Gastroesophageal sphincter (tissue), 4 donors: Measurements from ENCODE around the gene RPTOR. TPM values are rescaled to one million over a fixed set of nuclear protein-coding genes. Genes with fewer than 3 reads are reported as not detected.
"Not testable (repeated sequence)": the region's sequence is repeated elsewhere in the genome, so short reads cannot be mapped to it uniquely, and the experiment has no call there.

ENCODE experiments used
- ATAC-seq: fragments of 150-250 bp; one replicate; pipeline ENCODE4 v1.9.1; 2016; ENCODE audit warnings: mild to moderate bottlenecking, moderate library complexity
- H3K27ac ChIP-seq, 4 donors: fragments of 200-600 bp; sonication (generic) in 3 of 4; 1 replicate in 3 of 4; 2 replicates in 1 of 4; pipeline ENCODE4 v1.5.1; 2016 to 2019
- H3K27me3 ChIP-seq: fragments of 200-600 bp; sonication (generic); one replicate; pipeline ENCODE4 v1.5.1; 2019
- H3K36me3 ChIP-seq, 2 donors: fragments of 200-600 bp; sonication (generic); one replicate each; pipeline ENCODE4 v1.5.1; 2019; ENCODE audit warnings: control low read depth in 1 of 2
- H3K4me1 ChIP-seq, 3 donors: fragments of 200-600 bp; sonication (generic); 1 replicate in 2 of 3; 2 replicates in 1 of 3; pipeline ENCODE4 v1.5.1; 2016 to 2019; ENCODE audit warnings: control low read depth in 2 of 3
- H3K4me3 ChIP-seq, 2 donors: fragments of 200-600 bp; sonication (generic); one replicate each; pipeline ENCODE4 v1.5.1; 2019; ENCODE audit warnings: mild to moderate bottlenecking in 1 of 2, moderate library complexity in 1 of 2
- H3K9me3 ChIP-seq, 3 donors: fragments of 200-600 bp; sonication (generic); one replicate each; pipeline ENCODE4 v1.5.1; 2017 to 2019; ENCODE audit warnings: control low read depth in 2 of 3
- CTCF ChIP-seq, 4 experiments: fragments of 200-600 bp in 2 of 4; fragments of 450-650 bp in 2 of 4; sonication (generic) in 1 of 4; IDR thresholded peaks; one replicate each; pipeline ENCODE4 v1.5.1; 2017 to 2019; ENCODE audit warnings: antibody characterized with exemption in 4 of 4, mild to moderate bottlenecking in 2 of 4, moderate library complexity in 2 of 4
- EP300 ChIP-seq: sonication (generic); formaldehyde crosslinking; IDR thresholded peaks from one replicate; pipeline ENCODE4 v1.6.1; 2017; ENCODE audit warnings: antibody characterized with exemption, mild to moderate bottlenecking
- POLR2A ChIP-seq, 2 donors: fragments of 450-650 bp; IDR thresholded peaks; one replicate each; pipeline ENCODE4 v1.6.1; 2017; ENCODE audit warnings: antibody characterized with exemption in 2 of 2, mild to moderate bottlenecking in 2 of 2, moderate library complexity in 1 of 2
- POLR2AphosphoS5 ChIP-seq: sonication (generic); formaldehyde crosslinking; IDR thresholded peaks from one replicate; pipeline ENCODE4 v1.6.1; 2017; ENCODE audit warnings: antibody characterized with exemption
- WGBS, 2 donors: methylation state at CpG; one replicate each; pipeline ENCODE4 v1.1.5; 2018; ENCODE audit warnings: low coverage in 1 of 2; 5-methylcytosine and 5-hydroxymethylcytosine counted together
- total RNA-seq, 4 donors: library from RNA; depleted of rRNA; stranded (reverse); fragments of >200 nt; gene quantifications; one replicate each; pipeline ENCODE4 v1.1.0, GENCODE V29; 2016

Gene RPTOR
- total RNA-seq, 4 donors from 2014 or later = 25.7 to 56.8 (median 39.7) TPM

GRCh38 chr17:80504686-80505413 lies 39.8 kb upstream of the RPTOR start:
- 29 to 47% methylated on average over 5 to 6 of the region's 8 CpGs for WGBS, 2 donors

DNA sequence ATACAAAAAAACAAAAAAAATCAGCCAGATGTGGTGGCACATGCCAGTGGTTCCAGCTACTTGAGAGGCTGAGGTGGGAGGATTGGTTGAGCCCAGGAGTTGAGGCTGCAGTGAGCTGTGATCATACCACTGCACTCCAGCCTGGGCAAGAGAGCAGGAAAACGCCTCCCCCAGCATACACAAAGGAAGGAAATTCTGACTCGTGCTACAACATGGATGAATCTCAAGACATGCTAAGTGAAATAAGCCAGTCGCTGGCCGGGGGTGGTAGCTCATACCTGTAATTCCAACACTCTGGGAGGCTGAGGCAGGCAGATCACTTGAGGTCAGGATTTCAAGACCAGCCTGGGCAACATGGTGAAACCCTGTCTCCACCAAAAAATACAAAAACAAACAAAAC lies 37.5 kb upstream of the RPTOR start:
- not testable (repeated sequence) for H3K4me3 ChIP-seq, H3K27ac ChIP-seq, H3K4me1 ChIP-seq, ATAC-seq, H3K9me3 ChIP-seq, H3K36me3 ChIP-seq
- H3K27me3 ChIP-seq = peaks cover 95% of the 10 kb centered on the region
- 13 to 32% methylated on average over 1 to 4 of the region's 4 CpGs for WGBS, 2 donors

More at GRCh38 chr17:80504686-80505413, 39.8 kb upstream of the RPTOR start:
- Histone ChIP-seq H3K27me3 (peaks cover 92% of the 10 kb centered on the region), H3K9me3 (no peaks in the 10 kb centered on the region), H3K4me1 (peaks cover 0 to 7% (median 0%) of the 10 kb centered on the region in 3 donors), H3K4me3 (no peak overlapping the region), H3K27ac (no peak overlapping the region), H3K36me3 (no peaks in the 10 kb centered on the region)
- no peak for TF ChIP-seq POLR2AphosphoS5
- TF ChIP-seq POLR2A (IDR thresholded peaks at IDR 0.05) = no peak
- TF ChIP-seq EP300 = no peak
- TF ChIP-seq CTCF (IDR thresholded peaks at IDR 0.05) = no peak
- ATAC-seq = no peak

- 64 to 100% methylated on average over 1 of the region's 3 CpGs for WGBS, 2 donors
- ATAC-seq = no peak
- TF ChIP-seq POLR2A (IDR thresholded peaks at IDR 0.05) (no peak), POLR2AphosphoS5 (no peak), CTCF (IDR thresholded peaks at IDR 0.05) (no peak), EP300 (no peak)
- Histone ChIP-seq H3K4me3 (no peak overlapping the region), H3K27me3 (peaks cover 95% of the 10 kb centered on the region), H3K36me3 (no peaks in the 10 kb centered on the region), H3K4me1 (no peaks in the 10 kb centered on the region), H3K27ac (no peak overlapping the region), H3K9me3 (no peaks in the 10 kb centered on the region)
Observed at GRCh38 chr17:80507965-80508364, 36.7 kb upstream of the RPTOR start.

DNA sequence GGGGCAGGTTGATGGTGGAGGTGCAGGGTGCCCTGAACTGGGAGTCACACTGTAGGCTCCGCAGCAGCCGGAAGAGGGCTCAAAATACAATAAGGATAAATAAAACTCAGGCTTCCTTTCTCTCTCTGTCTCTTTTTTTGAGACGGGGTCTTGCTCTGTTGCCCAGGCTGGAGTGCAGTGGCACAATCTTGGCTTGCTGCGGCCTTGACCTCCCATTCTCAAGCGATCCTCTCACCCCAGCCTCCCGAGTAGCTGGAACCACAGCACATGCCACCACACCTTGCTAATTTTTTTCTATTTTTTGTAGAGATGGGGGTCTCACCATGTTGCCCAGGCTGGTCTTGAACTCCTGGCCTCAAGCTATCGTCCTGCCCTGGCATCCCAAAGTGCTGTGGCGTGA lies 35.3 kb upstream of the RPTOR start:
- ATAC-seq = no peak
- H3K4me3 ChIP-seq = no peak overlapping the region
- peaks cover 91% of the 10 kb centered on the region for H3K27me3 ChIP-seq
- WGBS, 2 donors = 84 to 91% methylated on average over 7 to 8 of the region's 8 CpGs
- TF ChIP-seq EP300 (no peak), POLR2AphosphoS5 (no peak), CTCF (IDR thresholded peaks at IDR 0.05) (no peak), POLR2A (IDR thresholded peaks at IDR 0.05) (no peak)
- H3K9me3 ChIP-seq = no peaks in the 10 kb centered on the region
- H3K4me1 ChIP-seq = no peaks in the 10 kb centered on the region
- H3K27ac ChIP-seq = no peak overlapping the region
- H3K36me3 ChIP-seq = no peaks in the 10 kb centered on the region

DNA sequence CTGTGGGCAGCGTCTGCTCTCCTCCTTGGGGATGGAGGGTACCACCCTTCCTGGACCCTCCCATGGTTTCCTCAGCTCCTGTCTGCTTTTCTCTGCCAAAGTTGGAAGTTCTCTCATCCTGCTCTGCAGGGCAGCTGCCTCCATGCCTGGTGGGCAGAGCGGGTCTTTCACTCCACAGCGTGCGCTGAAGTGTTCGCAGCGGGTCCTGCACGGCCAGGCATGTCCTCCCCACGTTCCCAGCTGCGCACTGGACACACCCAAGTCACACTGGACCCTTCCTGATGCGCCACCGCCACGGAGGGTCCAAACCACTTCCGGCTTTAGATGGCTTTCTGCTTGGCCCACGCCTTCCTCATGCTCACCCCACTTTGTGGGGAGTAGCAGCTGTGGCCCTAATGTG lies 34.5 kb upstream of the RPTOR start:
- no peaks in the 10 kb centered on the region for H3K4me1 ChIP-seq

More for the DNA sequence above, 34.5 kb upstream of the RPTOR start:
- TF ChIP-seq CTCF (IDR thresholded peaks at IDR 0.05) (no peak), POLR2AphosphoS5 (no peak), EP300 (no peak), POLR2A (IDR thresholded peaks at IDR 0.05) (no peak)
- no peaks in the 10 kb centered on the region for H3K36me3 ChIP-seq
- H3K4me3 ChIP-seq = no peak overlapping the region
- H3K27me3 ChIP-seq = peaks cover 84% of the 10 kb centered on the region
- no peaks in the 10 kb centered on the region for H3K9me3 ChIP-seq
- no peak for ATAC-seq
- H3K27ac ChIP-seq = no peak overlapping the region
- 75% methylated on average over 6 of the region's 14 CpGs; no CpG with 5 or more reads in 1 of the 2 donors for WGBS, 2 donors
